ENCODE measurements around the gene DENND5B.
"Not testable (repeated sequence)": the region's sequence is repeated elsewhere in the genome, so short reads cannot be mapped to it uniquely, and the experiment has no call there.

The DENND5B gene

GRCh38 chr12:31444736-31445135 is 146.2 kb downstream of the DENND5B start:
- DNase-seq: no peak

- DNase-seq: no peak
Measured at GRCh38 chr12:31440586-31440985, 150.3 kb downstream of the DENND5B start.

GRCh38 chr12:31440134-31440533 is 150.8 kb downstream of the DENND5B start:
- DNase-seq: no peak

- no peak for DNase-seq
Measured at GRCh38 chr12:31431721-31432240, 159.2 kb downstream of the DENND5B start.

GRCh38 chr12:31423405-31423804 is 167.5 kb downstream of the DENND5B start:
- DNase-seq: no peak

GRCh38 chr12:31412292-31412801 is 178.6 kb downstream of the DENND5B start:
- DNase-seq: no peak

- DNase-seq: no peak
Measured at GRCh38 chr12:31408763-31409162, 182.2 kb downstream of the DENND5B start.

GRCh38 chr12:31407562-31407961 is 183.4 kb downstream of the DENND5B start:
- no peak for DNase-seq

- DNase-seq: no peak
Measured at GRCh38 chr12:31406345-31406744, 184.6 kb downstream of the DENND5B start.

- DNase-seq: no peak
Measured at GRCh38 chr12:31405021-31405420, 185.9 kb downstream of the DENND5B start.

GRCh38 chr12:31403099-31403607 is 187.8 kb downstream of the DENND5B start:
- DNase-seq: peak; percentile 79

GRCh38 chr12:31393004-31393550 is 197.9 kb downstream of the DENND5B start:
- DNase-seq: no peak

GRCh38 chr12:31390991-31391390 is 199.9 kb downstream of the DENND5B start:
- no peak for DNase-seq

- DNase-seq: no peak
Measured at GRCh38 chr12:31388713-31389112, 202.2 kb downstream of the DENND5B start.

GRCh38 chr12:31387466-31387865 is 203.5 kb downstream of the DENND5B start:
- no peak for DNase-seq

GRCh38 chr12:31387011-31387410 is 203.9 kb downstream of the DENND5B start:
- DNase-seq: no peak

- DNase-seq: no peak
Measured at GRCh38 chr12:31386364-31386777, 204.6 kb downstream of the DENND5B start.

GRCh38 chr12:31377210-31377609 is 213.7 kb downstream of the DENND5B start:
- not testable (repeated sequence) for DNase-seq

GRCh38 chr12:31375422-31375821 is 215.5 kb downstream of the DENND5B start:
- DNase-seq: not testable (repeated sequence)

- no peak for DNase-seq
Measured at GRCh38 chr12:31371256-31371620, 219.7 kb downstream of the DENND5B start.

GRCh38 chr12:31370531-31371255 is 220.2 kb downstream of the DENND5B start:
- DNase-seq: peak; percentile 64

GRCh38 chr12:31369712-31370521 is 221.0 kb downstream of the DENND5B start:
- DNase-seq: peak; percentile 74

- no peak for DNase-seq
Measured at GRCh38 chr12:31368666-31369361, 222.1 kb downstream of the DENND5B start.

Data from SHP77 treated with DMSO at 0.1 percent for 48 hours (cell line).